Stimulated activated CD8-positive, alpha-beta memory T cell treated with anti-CD3 and anti-CD28 coated beads, Interleukin-4, amount 100 ng/mL, for 4 hours (primary cell): Measurements from ENCODE around the gene MAGI2.
"Not testable (repeated sequence)": the region's sequence is repeated elsewhere in the genome, so short reads cannot be mapped to it uniquely, and the experiment has no call there.

ENCODE experiments used
- DNase-seq, 2 donors: peaks; one replicate each; pipeline ENCODE4 v3.0.0-alpha.2; 2020; ENCODE audit warnings: low read depth in 2 of 2, low spot score in 1 of 2

MAGI2 gene

GRCh38 chr7:79064187-79064823 is 389.2 kb downstream of the MAGI2 start:
- no peak for DNase-seq

- no peak for DNase-seq
These were observed 390.3 kb downstream of the MAGI2 start for GRCh38 chr7:79063019-79063698.

- no peak for DNase-seq
These were observed 393.0 kb downstream of the MAGI2 start for GRCh38 chr7:79060498-79060897.

DNA sequence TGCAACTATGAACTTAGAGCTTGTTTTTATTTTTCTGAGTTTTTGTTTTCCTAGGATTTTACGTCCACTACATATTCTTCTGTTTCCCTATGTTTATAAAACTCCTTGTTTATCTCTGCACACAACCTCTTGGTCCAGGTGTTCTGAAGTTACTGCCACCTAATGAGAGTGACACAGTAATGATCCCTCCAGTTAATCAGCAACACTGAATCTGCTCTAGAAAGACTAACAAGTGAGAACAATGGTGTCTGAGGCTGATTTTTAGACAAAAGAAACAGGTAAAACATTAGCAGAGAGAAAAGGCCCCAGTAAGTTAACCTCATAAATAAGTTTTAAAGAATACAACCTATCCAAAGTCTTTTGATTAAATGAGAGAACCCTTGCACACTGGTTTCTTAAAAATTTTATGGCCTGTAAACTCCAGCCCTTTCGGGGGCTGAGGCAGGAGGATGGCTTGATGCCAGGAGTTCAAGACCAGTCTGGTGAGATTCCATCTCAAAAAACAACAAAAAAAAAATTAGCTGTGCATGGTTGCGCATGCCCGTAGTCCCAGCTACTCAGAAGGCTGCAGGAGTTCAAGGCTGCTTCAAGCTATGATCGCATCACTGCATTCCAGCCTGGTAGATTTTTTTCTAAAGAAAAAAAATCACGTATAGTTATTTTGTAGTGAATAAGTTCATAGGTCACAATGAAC is 397.6 kb downstream of the MAGI2 start:
- DNase-seq = no peak

DNA sequence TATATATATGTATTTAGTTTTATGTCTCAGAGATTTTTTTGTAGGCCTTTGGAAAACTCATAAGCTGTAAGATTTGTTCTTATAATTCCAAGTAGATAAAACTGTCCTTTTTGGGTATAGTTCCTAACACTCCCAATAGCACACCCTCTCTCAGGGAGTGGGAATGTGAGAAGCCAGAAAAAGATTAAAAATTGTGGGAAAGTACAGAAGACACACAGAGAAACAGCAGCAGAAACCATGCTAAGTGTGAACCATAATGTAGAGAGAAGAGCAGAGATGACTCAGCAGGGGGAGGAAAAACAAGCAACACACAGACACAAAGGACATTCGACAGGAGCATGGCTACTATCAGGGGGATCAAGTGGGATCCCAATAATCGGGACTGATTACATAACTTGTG is 401.6 kb downstream of the MAGI2 start:
- no peak for DNase-seq

DNA sequence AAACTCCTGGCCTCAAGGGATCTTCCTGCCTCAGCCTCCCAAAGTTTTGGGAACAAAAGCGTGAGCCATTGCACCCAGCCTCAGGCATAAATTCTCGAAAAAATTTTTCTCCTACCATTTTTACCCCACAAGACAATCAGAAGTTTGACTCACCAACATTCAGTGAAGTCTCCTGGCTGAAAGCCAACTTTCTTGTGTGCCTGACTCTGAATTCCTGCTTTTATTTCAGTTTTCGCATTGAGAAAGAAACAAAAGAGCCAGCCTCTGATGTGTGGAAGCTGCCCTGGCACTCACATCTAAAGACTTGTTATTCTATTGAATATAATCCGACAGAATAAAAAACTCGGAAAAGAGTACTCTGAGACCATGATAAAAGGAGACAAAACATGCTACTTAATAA is 402.9 kb downstream of the MAGI2 start:
- DNase-seq = no peak

DNA sequence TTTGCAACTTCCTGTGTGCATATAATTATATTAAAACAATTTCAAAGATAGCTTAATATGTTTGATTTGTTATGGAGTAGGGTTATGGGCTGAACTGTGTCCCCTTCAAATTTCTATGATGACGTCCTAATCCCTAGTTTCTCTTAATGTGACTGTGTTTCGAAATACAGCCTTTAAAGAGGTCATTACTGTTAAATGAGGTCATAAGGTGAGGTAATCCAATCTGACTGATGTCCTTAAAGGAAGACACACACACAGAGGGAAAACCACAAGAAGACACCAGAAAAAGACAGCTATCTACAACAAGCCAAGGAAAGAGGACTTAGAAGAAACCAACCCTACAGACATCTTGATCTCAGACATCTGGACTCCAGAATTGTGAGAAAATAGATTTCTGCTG is 407.4 kb downstream of the MAGI2 start:
- no peak for DNase-seq

GRCh38 chr7:79037001-79037400 is 416.5 kb downstream of the MAGI2 start:
- no peak for DNase-seq

GRCh38 chr7:79036356-79036755 is 417.1 kb downstream of the MAGI2 start:
- no peak for DNase-seq

DNA sequence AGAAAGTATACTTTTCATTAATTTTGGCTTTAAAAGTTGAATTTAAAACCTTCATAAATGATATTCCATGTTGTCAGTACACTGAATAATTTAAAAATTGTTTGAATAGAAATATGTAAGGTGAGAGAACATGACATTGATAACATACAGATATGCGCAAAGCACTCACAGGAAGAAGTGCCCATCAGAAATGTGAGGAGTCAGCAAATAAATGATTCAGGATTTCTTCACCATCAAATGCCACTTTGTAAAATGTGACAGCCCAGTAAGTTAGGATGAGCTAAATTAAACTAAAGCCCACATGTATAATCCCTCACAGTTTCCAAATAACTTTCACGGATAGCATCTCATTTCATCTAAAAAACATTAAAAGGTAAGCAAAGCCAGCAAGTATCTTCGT is 417.6 kb downstream of the MAGI2 start:
- no peak for DNase-seq

- DNase-seq = no peak
These were observed 418.7 kb downstream of the MAGI2 start for GRCh38 chr7:79034730-79035129.

GRCh38 chr7:79019711-79020110 is 433.8 kb downstream of the MAGI2 start:
- DNase-seq = not testable (repeated sequence)

GRCh38 chr7:79011921-79012320 is 441.5 kb downstream of the MAGI2 start:
- no peak for DNase-seq

GRCh38 chr7:79009647-79010046 is 443.8 kb downstream of the MAGI2 start:
- no peak for DNase-seq

GRCh38 chr7:79008786-79009185 is 444.7 kb downstream of the MAGI2 start:
- no peak for DNase-seq

DNA sequence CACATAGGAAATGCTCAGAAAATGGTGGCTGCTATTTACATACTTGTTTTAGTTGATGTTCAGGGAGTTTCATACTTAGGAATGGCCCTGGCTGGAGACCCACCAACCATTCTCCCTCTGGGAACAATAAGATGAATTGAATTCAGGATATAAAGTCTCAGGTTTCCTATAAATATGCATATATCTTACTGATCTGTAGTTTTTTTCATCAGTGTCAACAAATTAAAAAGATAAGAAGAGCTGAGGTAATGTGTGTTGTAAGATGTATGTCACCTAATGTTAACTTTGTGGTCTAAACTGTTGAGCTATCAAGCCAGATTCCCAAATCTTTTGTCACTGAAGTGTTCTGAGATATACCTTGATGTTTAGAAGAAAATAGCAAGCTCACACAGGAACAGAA is 457.5 kb downstream of the MAGI2 start:
- no peak for DNase-seq

DNA sequence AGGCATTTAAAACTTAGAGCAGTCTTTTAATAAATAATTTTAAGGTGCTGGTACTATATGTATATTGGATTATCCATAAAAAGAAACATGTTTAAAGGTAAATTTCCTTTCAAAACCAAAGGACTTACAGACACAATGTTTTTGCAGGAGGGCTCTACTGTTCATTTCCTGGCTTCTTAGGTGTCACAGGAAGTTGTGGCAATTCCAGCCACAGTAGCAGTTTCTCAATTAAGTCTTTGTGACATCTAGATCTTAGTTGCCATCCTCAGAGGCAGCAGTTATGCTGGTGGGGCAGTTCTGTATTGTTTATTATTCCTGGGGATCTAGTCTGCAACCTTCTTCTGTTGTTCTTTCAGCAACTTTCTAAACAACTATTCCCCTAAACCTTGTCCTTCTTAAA is 460.1 kb downstream of the MAGI2 start:
- DNase-seq = no peak

GRCh38 chr7:78985509-78985908 is 468.0 kb downstream of the MAGI2 start:
- no peak for DNase-seq

DNA sequence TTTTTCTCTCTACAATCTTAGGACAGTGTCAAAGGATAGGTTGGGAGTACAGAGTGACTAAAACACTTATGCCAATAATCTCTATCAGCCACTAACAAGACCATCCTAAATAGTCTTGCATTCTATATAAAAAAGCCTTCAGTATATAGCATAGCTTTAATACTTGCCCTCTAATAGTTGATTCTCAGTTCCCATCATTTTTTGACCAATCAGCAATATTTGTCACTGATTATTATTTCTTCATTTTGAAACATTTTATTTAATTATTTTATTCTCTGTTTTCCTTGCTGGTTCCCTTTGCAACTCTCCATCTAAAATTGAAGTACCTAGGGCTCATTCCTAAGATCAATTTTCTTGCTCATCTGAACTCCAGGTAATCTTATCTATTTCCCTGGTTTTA is 470.0 kb downstream of the MAGI2 start:
- no peak for DNase-seq

GRCh38 chr7:78970440-78970916 is 483.0 kb downstream of the MAGI2 start:
- DNase-seq = no peak

DNA sequence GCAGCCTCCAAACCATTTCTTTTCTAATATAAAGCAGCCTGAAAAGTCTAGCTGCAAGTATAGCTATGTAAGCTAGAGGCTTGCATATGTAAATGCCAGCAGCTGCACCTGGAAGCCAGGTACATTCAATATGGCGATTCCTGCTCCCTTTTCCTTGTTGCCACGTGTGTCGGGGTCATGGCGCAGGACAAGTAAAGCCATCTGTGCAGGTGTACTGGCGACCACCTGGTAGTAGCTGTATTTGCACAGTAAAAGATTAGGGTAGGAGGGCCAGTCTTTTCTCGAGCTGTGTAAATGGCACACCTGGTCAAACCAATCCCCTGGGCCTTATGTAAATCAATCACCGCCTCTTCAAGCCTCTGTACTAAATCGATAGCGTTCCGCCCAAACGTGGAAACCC is 484.5 kb downstream of the MAGI2 start:
- no peak for DNase-seq

DNA sequence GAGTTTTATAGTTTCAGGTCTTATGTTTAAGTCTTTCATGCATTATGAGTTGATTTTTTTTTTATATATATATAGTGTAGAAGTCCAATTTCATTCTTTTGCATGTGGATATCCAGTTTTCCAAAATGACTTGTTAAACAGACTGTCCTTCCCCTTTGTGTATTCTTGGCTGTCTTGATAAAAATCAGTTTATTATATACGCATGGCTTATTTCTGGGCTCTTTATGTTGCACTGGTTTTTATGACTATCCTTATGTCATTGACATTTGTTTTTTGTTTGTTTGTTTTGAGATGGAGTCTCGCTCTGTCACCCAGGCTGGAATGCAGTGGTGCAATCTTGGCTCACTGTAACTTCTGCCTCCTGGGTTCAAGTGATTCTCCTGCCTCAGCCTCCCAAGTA is 485.9 kb downstream of the MAGI2 start:
- not testable (repeated sequence) for DNase-seq
